K562 (cell line): ENCODE data around the gene UVRAG. TPM values are rescaled to one million over a fixed set of nuclear protein-coding genes. Genes with fewer than 3 reads are reported as not detected.

Experiments used
- ADNP ChIP-seq: fragments of 200-800 bp; sonication (Bioruptor generic); IDR thresholded peaks from 2 replicates; pipeline ENCODE4 v1.6.1; 2016; ENCODE audit warnings: missing genetic modification characterization, missing compliant biosample characterization
- KAT7 ChIP-seq: sonication (generic); formaldehyde crosslinking; IDR thresholded peaks from 2 replicates; pipeline ENCODE4 v1.8.0; 2022; ENCODE audit warnings: missing genetic modification reagents, mild to moderate bottlenecking, borderline replicate concordance
- KDM2B ChIP-seq: fragments of 250-450 bp; sonication (Bioruptor Pico); IDR thresholded peaks from 2 replicates; pipeline ENCODE4 v1.8.0; 2021; ENCODE audit warnings: mild to moderate bottlenecking, moderate library complexity
- RHOXF2B ChIP-seq: fragments of 250-450 bp; sonication (Bioruptor Pico); conservative IDR thresholded peaks from 2 replicates; pipeline ENCODE4 v1.5.1; 2021
- ZNF23 ChIP-seq: fragments of 250-450 bp; sonication (Bioruptor Pico); IDR thresholded peaks from 2 replicates; pipeline ENCODE4 v1.4.0; 2020; ENCODE audit warnings: mild to moderate bottlenecking
- polyA plus RNA-seq, 8 experiments: library from polyadenylated mRNA; depleted of rRNA in 4 of 8; stranded (reverse) in 5 of 8; unstranded in 3 of 8; fragments of >200 nt; fragmentation: Nextera tagmentation in 2 of 8; fragmentation: Illumina TruSeq in 1 of 8; extraction: Ambion mirVana in 2 of 8; extraction: Trizol in 1 of 8; gene quantifications; 2 replicates each; pipeline versions ENCODE4 v1.2.1 to v1.2.3, GENCODE V29; 2011 to 2014; ENCODE audit warnings: inconsistent platforms in 1 of 8, missing spikeins in 1 of 8
- total RNA-seq, 7 experiments: library from RNA; depleted of rRNA in 6 of 7; stranded (reverse); fragments of >200 nt in 6 of 7; fragmentation: Illumina TruSeq in 2 of 7; extraction: Trizol in 2 of 7; gene quantifications; 2 replicates each; pipeline versions ENCODE4 v1.2.1 to v1.2.3, GENCODE V29; 2011 to 2021; ENCODE audit warnings: low replicate concordance in 1 of 7
- TF ChIP-seq, protein P1 (sequence below): sonication (generic); formaldehyde crosslinking; IDR thresholded peaks from 2 replicates; pipeline ENCODE4 v1.8.0; 2023; ENCODE audit warnings: mild to moderate bottlenecking, missing genetic modification reagents
- TF ChIP-seq, protein P2 (sequence below), 3 experiments: IDR thresholded peaks in 2 of 3; conservative IDR thresholded peaks in 1 of 3; 2 replicates each; pipeline ENCODE4 v1.5.1; 2011 to 2012; ENCODE audit warnings: low read length in 3 of 3, mild to moderate bottlenecking in 3 of 3, control low read depth in 2 of 3, improper control_type of control experiment in 1 of 3, inconsistent platforms in 1 of 3, low read depth in 1 of 3, mixed read lengths in 1 of 3, moderate library complexity in 1 of 3; ENCODE audit not compliant: insufficient read depth in 2 of 3
- TF ChIP-seq, protein P3 (sequence below): fragments of 250-450 bp; sonication (Bioruptor Pico); IDR thresholded peaks from 2 replicates; pipeline ENCODE4 v1.4.0; 2020; ENCODE audit warnings: mild to moderate bottlenecking, moderate library complexity, borderline replicate concordance
- TF ChIP-seq, protein P4 (sequence below): fragments of 450-650 bp; IDR thresholded peaks from 2 replicates; pipeline ENCODE4 v1.6.1; 2017; ENCODE audit warnings: mild to moderate bottlenecking, moderate library complexity

Gene UVRAG
- total and polyA plus RNA-seq, 9 of the 15 experiments (the other 6 are each of a cell fraction or from before 2014, with no cell fraction given): 3.1 to 17.8 (median 12.4) TPM

DNA sequence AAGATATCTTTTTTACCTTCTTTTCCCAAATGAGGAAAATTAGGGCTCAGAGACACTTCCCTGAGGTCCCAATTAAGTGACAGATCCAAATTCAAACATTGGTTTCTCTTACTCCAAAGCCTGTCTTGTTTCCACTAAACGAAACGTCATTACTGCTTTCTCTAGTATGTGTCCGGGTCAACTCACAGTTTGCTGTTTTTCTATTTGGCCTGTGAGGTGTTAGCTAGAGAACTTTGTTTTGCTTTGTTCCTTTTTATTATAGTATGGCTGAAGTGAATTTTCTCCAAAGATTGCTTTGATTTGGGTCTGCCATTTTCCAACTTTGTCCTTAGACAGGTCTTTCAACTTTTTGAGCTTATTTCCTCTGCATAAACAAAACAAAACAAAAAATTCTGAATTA, 179.6 kb downstream of the UVRAG start (continued):
- TF ChIP-seq, protein P1, sequence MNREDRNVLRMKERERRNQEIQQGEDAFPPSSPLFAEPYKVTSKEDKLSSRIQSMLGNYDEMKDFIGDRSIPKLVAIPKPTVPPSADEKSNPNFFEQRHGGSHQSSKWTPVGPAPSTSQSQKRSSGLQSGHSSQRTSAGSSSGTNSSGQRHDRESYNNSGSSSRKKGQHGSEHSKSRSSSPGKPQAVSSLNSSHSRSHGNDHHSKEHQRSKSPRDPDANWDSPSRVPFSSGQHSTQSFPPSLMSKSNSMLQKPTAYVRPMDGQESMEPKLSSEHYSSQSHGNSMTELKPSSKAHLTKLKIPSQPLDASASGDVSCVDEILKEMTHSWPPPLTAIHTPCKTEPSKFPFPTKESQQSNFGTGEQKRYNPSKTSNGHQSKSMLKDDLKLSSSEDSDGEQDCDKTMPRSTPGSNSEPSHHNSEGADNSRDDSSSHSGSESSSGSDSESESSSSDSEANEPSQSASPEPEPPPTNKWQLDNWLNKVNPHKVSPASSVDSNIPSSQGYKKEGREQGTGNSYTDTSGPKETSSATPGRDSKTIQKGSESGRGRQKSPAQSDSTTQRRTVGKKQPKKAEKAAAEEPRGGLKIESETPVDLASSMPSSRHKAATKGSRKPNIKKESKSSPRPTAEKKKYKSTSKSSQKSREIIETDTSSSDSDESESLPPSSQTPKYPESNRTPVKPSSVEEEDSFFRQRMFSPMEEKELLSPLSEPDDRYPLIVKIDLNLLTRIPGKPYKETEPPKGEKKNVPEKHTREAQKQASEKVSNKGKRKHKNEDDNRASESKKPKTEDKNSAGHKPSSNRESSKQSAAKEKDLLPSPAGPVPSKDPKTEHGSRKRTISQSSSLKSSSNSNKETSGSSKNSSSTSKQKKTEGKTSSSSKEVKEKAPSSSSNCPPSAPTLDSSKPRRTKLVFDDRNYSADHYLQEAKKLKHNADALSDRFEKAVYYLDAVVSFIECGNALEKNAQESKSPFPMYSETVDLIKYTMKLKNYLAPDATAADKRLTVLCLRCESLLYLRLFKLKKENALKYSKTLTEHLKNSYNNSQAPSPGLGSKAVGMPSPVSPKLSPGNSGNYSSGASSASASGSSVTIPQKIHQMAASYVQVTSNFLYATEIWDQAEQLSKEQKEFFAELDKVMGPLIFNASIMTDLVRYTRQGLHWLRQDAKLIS (CRISPR knock-in tag): no peak
- TF ChIP-seq, protein P2, sequence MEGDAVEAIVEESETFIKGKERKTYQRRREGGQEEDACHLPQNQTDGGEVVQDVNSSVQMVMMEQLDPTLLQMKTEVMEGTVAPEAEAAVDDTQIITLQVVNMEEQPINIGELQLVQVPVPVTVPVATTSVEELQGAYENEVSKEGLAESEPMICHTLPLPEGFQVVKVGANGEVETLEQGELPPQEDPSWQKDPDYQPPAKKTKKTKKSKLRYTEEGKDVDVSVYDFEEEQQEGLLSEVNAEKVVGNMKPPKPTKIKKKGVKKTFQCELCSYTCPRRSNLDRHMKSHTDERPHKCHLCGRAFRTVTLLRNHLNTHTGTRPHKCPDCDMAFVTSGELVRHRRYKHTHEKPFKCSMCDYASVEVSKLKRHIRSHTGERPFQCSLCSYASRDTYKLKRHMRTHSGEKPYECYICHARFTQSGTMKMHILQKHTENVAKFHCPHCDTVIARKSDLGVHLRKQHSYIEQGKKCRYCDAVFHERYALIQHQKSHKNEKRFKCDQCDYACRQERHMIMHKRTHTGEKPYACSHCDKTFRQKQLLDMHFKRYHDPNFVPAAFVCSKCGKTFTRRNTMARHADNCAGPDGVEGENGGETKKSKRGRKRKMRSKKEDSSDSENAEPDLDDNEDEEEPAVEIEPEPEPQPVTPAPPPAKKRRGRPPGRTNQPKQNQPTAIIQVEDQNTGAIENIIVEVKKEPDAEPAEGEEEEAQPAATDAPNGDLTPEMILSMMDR (IDR thresholded peaks at IDR 0.05 in 2 of 3, conservative IDR thresholded peaks at IDR 0.05 in 1 of 3; ENCODE audit: insufficient read depth in 2 of 3, low read depth in 1 of 3, low read length in 3 of 3): no peak
- TF ChIP-seq, protein P3, sequence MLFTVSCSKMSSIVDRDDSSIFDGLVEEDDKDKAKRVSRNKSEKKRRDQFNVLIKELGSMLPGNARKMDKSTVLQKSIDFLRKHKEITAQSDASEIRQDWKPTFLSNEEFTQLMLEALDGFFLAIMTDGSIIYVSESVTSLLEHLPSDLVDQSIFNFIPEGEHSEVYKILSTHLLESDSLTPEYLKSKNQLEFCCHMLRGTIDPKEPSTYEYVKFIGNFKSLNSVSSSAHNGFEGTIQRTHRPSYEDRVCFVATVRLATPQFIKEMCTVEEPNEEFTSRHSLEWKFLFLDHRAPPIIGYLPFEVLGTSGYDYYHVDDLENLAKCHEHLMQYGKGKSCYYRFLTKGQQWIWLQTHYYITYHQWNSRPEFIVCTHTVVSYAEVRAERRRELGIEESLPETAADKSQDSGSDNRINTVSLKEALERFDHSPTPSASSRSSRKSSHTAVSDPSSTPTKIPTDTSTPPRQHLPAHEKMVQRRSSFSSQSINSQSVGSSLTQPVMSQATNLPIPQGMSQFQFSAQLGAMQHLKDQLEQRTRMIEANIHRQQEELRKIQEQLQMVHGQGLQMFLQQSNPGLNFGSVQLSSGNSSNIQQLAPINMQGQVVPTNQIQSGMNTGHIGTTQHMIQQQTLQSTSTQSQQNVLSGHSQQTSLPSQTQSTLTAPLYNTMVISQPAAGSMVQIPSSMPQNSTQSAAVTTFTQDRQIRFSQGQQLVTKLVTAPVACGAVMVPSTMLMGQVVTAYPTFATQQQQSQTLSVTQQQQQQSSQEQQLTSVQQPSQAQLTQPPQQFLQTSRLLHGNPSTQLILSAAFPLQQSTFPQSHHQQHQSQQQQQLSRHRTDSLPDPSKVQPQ (CRISPR knock-in tag): no peak
- TF ChIP-seq RHOXF2B (CRISPR knock-in tag) (no peak), ZNF23 (CRISPR knock-in tag) (no peak), KAT7 (CRISPR knock-in tag) (no peak), KDM2B (CRISPR knock-in tag) (no peak), ADNP (no peak)
- TF ChIP-seq, protein P4, sequence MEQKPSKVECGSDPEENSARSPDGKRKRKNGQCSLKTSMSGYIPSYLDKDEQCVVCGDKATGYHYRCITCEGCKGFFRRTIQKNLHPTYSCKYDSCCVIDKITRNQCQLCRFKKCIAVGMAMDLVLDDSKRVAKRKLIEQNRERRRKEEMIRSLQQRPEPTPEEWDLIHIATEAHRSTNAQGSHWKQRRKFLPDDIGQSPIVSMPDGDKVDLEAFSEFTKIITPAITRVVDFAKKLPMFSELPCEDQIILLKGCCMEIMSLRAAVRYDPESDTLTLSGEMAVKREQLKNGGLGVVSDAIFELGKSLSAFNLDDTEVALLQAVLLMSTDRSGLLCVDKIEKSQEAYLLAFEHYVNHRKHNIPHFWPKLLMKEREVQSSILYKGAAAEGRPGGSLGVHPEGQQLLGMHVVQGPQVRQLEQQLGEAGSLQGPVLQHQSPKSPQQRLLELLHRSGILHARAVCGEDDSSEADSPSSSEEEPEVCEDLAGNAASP: no peak
- TF ChIP-seq, all 486 proteins: peak for 0
